Eye (tissue), 1 donor: Measurements from ENCODE around the gene CTSA.
"Not testable (repeated sequence)": the region's sequence is repeated elsewhere in the genome, so short reads cannot be mapped to it uniquely, and the experiment has no call there.

Source experiments
- DNase-seq: peaks from one replicate; pipeline ENCODE4 v3.0.0-alpha.2; 2015

The CTSA gene

GRCh38 chr20:45918779-45919537 is 27.8 kb downstream of the CTSA start:
- no peak for DNase-seq

GRCh38 chr20:45919542-45920399 is 28.6 kb downstream of the CTSA start:
- peak; percentile 59 for DNase-seq

GRCh38 chr20:45920462-45921336 is 29.6 kb downstream of the CTSA start:
- DNase-seq = no peak

GRCh38 chr20:45921337-45922189 is 30.4 kb downstream of the CTSA start:
- no peak for DNase-seq

GRCh38 chr20:45924391-45925261 is 33.5 kb downstream of the CTSA start:
- no peak for DNase-seq

GRCh38 chr20:45925821-45926506 is 34.8 kb downstream of the CTSA start:
- DNase-seq = no peak

- DNase-seq = no peak
Measured at GRCh38 chr20:45926731-45927070, 35.6 kb downstream of the CTSA start.

- no peak for DNase-seq
Measured at GRCh38 chr20:45927071-45927878, 36.1 kb downstream of the CTSA start.

GRCh38 chr20:45931680-45932079 is 40.5 kb downstream of the CTSA start:
- not testable (repeated sequence) for DNase-seq

GRCh38 chr20:45933266-45934045 is 42.3 kb downstream of the CTSA start:
- peak; percentile 84 for DNase-seq

- DNase-seq = no peak
Measured at GRCh38 chr20:45934046-45934585, 43.0 kb downstream of the CTSA start.

- peak; percentile 100 for DNase-seq
Measured at GRCh38 chr20:45934586-45935415, 43.7 kb downstream of the CTSA start, which contains the start of gene PCIF1. TSS of gene PCIF1 (plus strand) at chr20:45934683. CDS start at chr20:45939000, 4,317 bp downstream.

- no peak for DNase-seq
Measured at GRCh38 chr20:45935416-45936046, 44.4 kb downstream of the CTSA start.

- no peak for DNase-seq
Measured at GRCh38 chr20:45937765-45938164, 46.6 kb downstream of the CTSA start.

- DNase-seq = no peak
Measured at GRCh38 chr20:45938727-45939438, 47.7 kb downstream of the CTSA start.

- no peak for DNase-seq
Measured at GRCh38 chr20:45940053-45940452, 48.9 kb downstream of the CTSA start.
